ENCODE data around the gene PLXNA2.
A peak's percentile ranks its signal among the peaks of the same experiment; 100 is the strongest.

The PLXNA2 gene

GRCh38 chr1:208159555-208160258 lies 84.5 kb downstream of the PLXNA2 start:
- DNase-seq: peak; percentile 94

GRCh38 chr1:208158640-208159554 lies 85.3 kb downstream of the PLXNA2 start:
- DNase-seq: no peak

GRCh38 chr1:208157769-208158168 lies 86.4 kb downstream of the PLXNA2 start:
- DNase-seq: no peak

GRCh38 chr1:208156741-208157140 lies 87.4 kb downstream of the PLXNA2 start:
- peak; percentile 48 for DNase-seq

- DNase-seq: no peak
Observed at GRCh38 chr1:208156310-208156709, 87.9 kb downstream of the PLXNA2 start.

- no peak for DNase-seq
Observed at GRCh38 chr1:208154679-208155642, 89.2 kb downstream of the PLXNA2 start.

GRCh38 chr1:208154040-208154439 lies 90.1 kb downstream of the PLXNA2 start:
- no peak for DNase-seq

GRCh38 chr1:208153386-208153785 lies 90.8 kb downstream of the PLXNA2 start:
- DNase-seq: no peak

- no peak for DNase-seq
Observed at GRCh38 chr1:208151728-208152598, 92.2 kb downstream of the PLXNA2 start.

GRCh38 chr1:208150833-208151458 lies 93.2 kb downstream of the PLXNA2 start:
- no peak for DNase-seq

- peak; percentile 38 for DNase-seq
Observed at GRCh38 chr1:208149776-208150514, 94.2 kb downstream of the PLXNA2 start.

- DNase-seq: no peak
Observed at GRCh38 chr1:208149213-208149612, 95.0 kb downstream of the PLXNA2 start.

- no peak for DNase-seq
Observed at GRCh38 chr1:208148380-208148779, 95.8 kb downstream of the PLXNA2 start.

- no peak for DNase-seq
Observed at GRCh38 chr1:208146650-208147049, 97.5 kb downstream of the PLXNA2 start.

- DNase-seq: no peak
Observed at GRCh38 chr1:208145167-208145566, 99.0 kb downstream of the PLXNA2 start.

GRCh38 chr1:208142590-208143382 lies 101.4 kb downstream of the PLXNA2 start:
- no peak for DNase-seq

GRCh38 chr1:208141610-208142192 lies 102.5 kb downstream of the PLXNA2 start:
- DNase-seq: peak; percentile 57

GRCh38 chr1:208139434-208140045 lies 104.6 kb downstream of the PLXNA2 start:
- no peak for DNase-seq

- DNase-seq: peak; percentile 83
Observed at GRCh38 chr1:208137193-208137592, 107.0 kb downstream of the PLXNA2 start.
